HCT116 (cell line): ENCODE results near the gene TRIP10. TPM values are rescaled to one million over a fixed set of nuclear protein-coding genes. Genes with fewer than 3 reads are reported as not detected.

Experiments
- ATAC-seq: fragments of 200-7000 bp; cut with Tn5 transposase; 2 replicates; pipeline ENCODE4 v1.9.1; 2020; ENCODE audit warnings: mild to moderate bottlenecking, moderate library complexity
- BruUV-seq: library from RNA; stranded (reverse); fragments of 400-500 nt; replicated peaks from 2 replicates; lab custom pipeline; 2021; lab: Mats Ljungman, UMichigan
- CTCF ChIA-PET: fragments of 300-600 bp; sonication (Branson Sonifier 250); formaldehyde crosslinking; loops from one replicate; lab custom pipeline; 2021; ENCODE audit warnings: antibody characterized with exemption; lab: Charles Lee
- POLR2A ChIA-PET: fragments of 300-600, 350-600 bp; sonication (Branson Sonifier 250); formaldehyde crosslinking; loops from one replicate; lab custom pipeline; 2021; ENCODE audit warnings: antibody characterized with exemption; lab: Charles Lee
- RAD21 ChIA-PET, 2 experiments: fragments of 300-600 bp; sonication (Branson Sonifier 250); formaldehyde crosslinking; loops; one replicate each; lab custom pipeline; 2023; ENCODE audit warnings: low total read pairs in 2 of 2; ENCODE audit not compliant: uncharacterized antibody in 2 of 2, unreplicated experiment in 2 of 2, low non-redundant PET in 1 of 2; lab: Charles Lee
- DNase-seq: peaks from one replicate; pipeline ENCODE4 v3.0.0-alpha.2; 2010; ENCODE audit warnings: low read depth, low spot score
- H2AFZ ChIP-seq: fragments of 200-600 bp; shearing (Covaris generic), sonication (generic); 2 replicates; pipeline ENCODE4 v1.6.1; 2017; ENCODE audit warnings: low read depth, mixed run types, mixed read lengths, antibody characterized with exemption, low read length; ENCODE audit not compliant: poor library complexity, severe bottlenecking
- H3K27ac ChIP-seq: 2 replicates; pipeline ENCODE4 v1.5.1; 2012; ENCODE audit warnings: low read depth, low read length
- H3K27me3 ChIP-seq: fragments of 200-600 bp; sonication (generic); 2 replicates; pipeline ENCODE4 v1.6.1; 2016; ENCODE audit warnings: mixed run types, low read length, mixed read lengths; ENCODE audit not compliant: insufficient read depth
- H3K36me3 ChIP-seq, 2 experiments: fragments of 200-500 bp in 1 of 2; fragments of 200-600 bp in 1 of 2; sonication (Bioruptor generic) in 1 of 2; sonication (generic) in 1 of 2; 2 replicates each; pipeline versions ENCODE4 v1.5.1 to v1.6.1; 2014 to 2016; ENCODE audit warnings: low read length in 2 of 2, inconsistent platforms in 1 of 2, mixed read lengths in 1 of 2, mixed run types in 1 of 2; ENCODE audit not compliant: insufficient read depth in 2 of 2, control insufficient read depth in 1 of 2
- H3K4me1 ChIP-seq, 2 experiments: fragments of 200-600 bp in 1 of 2; sonication (generic) in 1 of 2; 2 replicates each; pipeline versions ENCODE4 v1.5.1 to v1.6.1; 2012 to 2017; ENCODE audit warnings: low read length in 2 of 2, inconsistent platforms in 1 of 2, mild to moderate bottlenecking in 1 of 2, mixed read lengths in 1 of 2, mixed run types in 1 of 2, moderate library complexity in 1 of 2; ENCODE audit not compliant: insufficient read depth in 2 of 2, control insufficient read depth in 1 of 2
- H3K4me2 ChIP-seq: fragments of 200-600 bp; sonication (generic); 2 replicates; pipeline ENCODE4 v1.6.1; 2017; ENCODE audit warnings: mixed run types, low read length, mixed read lengths
- H3K4me3 ChIP-seq, 2 experiments: fragments of 200-600 bp in 1 of 2; sonication (generic) in 1 of 2; replicated peaks in 1 of 2; 2 replicates each; pipeline ENCODE4 v1.5.1; 2011 to 2016; ENCODE audit warnings: low read length in 2 of 2, control low read depth in 1 of 2, low read depth in 1 of 2, mild to moderate bottlenecking in 1 of 2, mixed read lengths in 1 of 2, mixed run types in 1 of 2
- H3K79me2 ChIP-seq: fragments of 200-600 bp; sonication (generic); 2 replicates; pipeline ENCODE4 v1.6.1; 2017; ENCODE audit warnings: mild to moderate bottlenecking, mixed run types, low read length, moderate library complexity, mixed read lengths; ENCODE audit not compliant: insufficient read depth
- H3K9ac ChIP-seq: fragments of 200-600 bp; sonication (generic); 2 replicates; pipeline ENCODE4 v1.6.1; 2016; ENCODE audit warnings: low read length, mixed read lengths
- H3K9me2 ChIP-seq: fragments of 200-600 bp; sonication (generic), shearing (Covaris generic); 2 replicates; pipeline ENCODE4 v1.6.1; 2017; ENCODE audit warnings: mixed run types, mild to moderate bottlenecking, moderate library complexity; ENCODE audit not compliant: insufficient read depth
- H3K9me3 ChIP-seq, 2 experiments: fragments of 200-500 bp in 1 of 2; fragments of 200-600 bp in 1 of 2; sonication (Bioruptor generic) in 1 of 2; sonication (generic) in 1 of 2; 2 replicates each; pipeline ENCODE4 v1.6.1; 2014 to 2017; ENCODE audit warnings: low read length in 2 of 2, mixed read lengths in 2 of 2, inconsistent platforms in 1 of 2, low read depth in 1 of 2, mild to moderate bottlenecking in 1 of 2, mixed run types in 1 of 2, moderate library complexity in 1 of 2; ENCODE audit not compliant: control insufficient read depth in 1 of 2, insufficient read depth in 1 of 2
- H4K20me1 ChIP-seq: fragments of 200-600 bp; sonication (generic), shearing (Covaris generic); 2 replicates; pipeline ENCODE4 v1.6.1; 2017; ENCODE audit warnings: mixed run types, mild to moderate bottlenecking, moderate library complexity; ENCODE audit not compliant: insufficient read depth
- EGR1 ChIP-seq: IDR thresholded peaks from 2 replicates; pipeline ENCODE4 v1.6.1; 2012; ENCODE audit warnings: low read depth
- ELF1 ChIP-seq: IDR thresholded peaks from 2 replicates; pipeline ENCODE4 v1.6.1; 2012; ENCODE audit warnings: low read depth, borderline replicate concordance
- FOSL1 ChIP-seq: IDR thresholded peaks from 2 replicates; pipeline ENCODE4 v1.6.1; 2012; ENCODE audit warnings: low read depth
- SIN3A ChIP-seq: IDR thresholded peaks from 2 replicates; pipeline ENCODE4 v1.6.1; 2012; ENCODE audit warnings: low read depth
- SRF ChIP-seq: IDR thresholded peaks from 2 replicates; pipeline ENCODE4 v1.6.1; 2012; ENCODE audit warnings: low read depth
- ZFX ChIP-seq: fragments of 450-650 bp; IDR thresholded peaks from 2 replicates; pipeline ENCODE4 v1.6.1; 2017
- ZNF274 ChIP-seq: fragments of 200-500 bp; sonication (Bioruptor generic); IDR thresholded peaks from 2 replicates; pipeline ENCODE4 v1.6.1; 2014; ENCODE audit warnings: mild to moderate bottlenecking, low read depth, low read length, inconsistent platforms
- intact Hi-C: fragments of 100-400 bp; cut with micrococcal nuclease; formaldehyde crosslinking; loops from 2 replicates; pipeline ENCODE4 v1.10.0; 2022
- total RNA-seq: library from RNA; stranded (reverse); gene quantifications from one replicate; pipeline ENCODE4 v1.2.1, GENCODE V29; 2021; ENCODE audit not compliant: unreplicated experiment
- TF ChIP-seq, protein P1 (sequence below): IDR thresholded peaks from 2 replicates; pipeline ENCODE4 v1.6.1; 2012

Gene TRIP10
- total RNA-seq, 1 experiment from 2014 or later: 111 TPM

- Histone ChIP-seq H3K36me3 (no peaks in the 10 kb centered on the region), H3K9me3 (no peaks in the 10 kb centered on the region), H3K27ac (no peak overlapping the region), H3K4me2 (no peak overlapping the region), H3K79me2 (no peaks in the 10 kb centered on the region), H3K9ac (no peak overlapping the region), H3K4me1 (peaks cover 2 to 5% of the 10 kb centered on the region in 2 experiments; a peak in 3 of 4 replicates), H3K4me3 (no peak overlapping the region), H4K20me1 (no peaks in the 10 kb centered on the region), H3K27me3 (no peaks in the 10 kb centered on the region), H2AFZ (no peak overlapping the region), H3K9me2 (no peaks in the 10 kb centered on the region)
- TF ChIP-seq ELF1 (no peak), SRF (no peak), ZFX (no peak), ZNF274 (no peak), SIN3A (no peak), EGR1 (no peak)
- TF ChIP-seq, protein P1, sequence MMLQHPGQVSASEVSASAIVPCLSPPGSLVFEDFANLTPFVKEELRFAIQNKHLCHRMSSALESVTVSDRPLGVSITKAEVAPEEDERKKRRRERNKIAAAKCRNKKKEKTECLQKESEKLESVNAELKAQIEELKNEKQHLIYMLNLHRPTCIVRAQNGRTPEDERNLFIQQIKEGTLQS: no peak
- ChIA-PET POLR2A (no interaction called here), RAD21 (no interaction called here), CTCF (no interaction called here)
- intact Hi-C loops: no loop called here
- DNase-seq (no peak), ATAC-seq (no peak)
- no TSS peak for BruUV-seq
These were observed 47.9 kb downstream of the TRIP10 start for GRCh38 chr19:6787393-6787792.

GRCh38 chr19:6788896-6789295 lies 49.4 kb downstream of the TRIP10 start:
- Histone ChIP-seq H3K4me3 (no peak overlapping the region), H3K9me2 (no peaks in the 10 kb centered on the region), H3K9me3 (no peaks in the 10 kb centered on the region), H4K20me1 (no peaks in the 10 kb centered on the region), H3K27me3 (no peaks in the 10 kb centered on the region), H3K79me2 (no peaks in the 10 kb centered on the region), H2AFZ (no peak overlapping the region), H3K9ac (no peak overlapping the region), H3K4me1 (peaks cover 2 to 5% of the 10 kb centered on the region in 2 experiments; a peak in 3 of 4 replicates), H3K27ac (no peak overlapping the region), H3K36me3 (no peaks in the 10 kb centered on the region), H3K4me2 (no peak overlapping the region)
- intact Hi-C loops: no loop called here
- TF ChIP-seq SIN3A: no peak
- TF ChIP-seq FOSL1: no peak
- ChIA-PET POLR2A (no interaction called here), CTCF (no interaction called here), RAD21 (no interaction called here)
- DNase-seq: no peak
- ATAC-seq: no peak
- BruUV-seq: no TSS peak
